ENCODE results near the gene DISP2. TPM values are rescaled to one million over a fixed set of nuclear protein-coding genes. Genes with fewer than 3 reads are reported as not detected.

Gene DISP2
- total RNA-seq, 1 experiment from 2014 or later = 10.0 TPM

GRCh38 chr15:40325188-40325587 is 32.8 kb upstream of the DISP2 start:
- no peaks in the 10 kb centered on the region for H3K27me3 ChIP-seq (ENCODE audit: control insufficient read depth, insufficient read depth, low read length)
- H3K4me3 ChIP-seq (ENCODE audit: low read depth in 2 of 2, low read length in 2 of 2) = peak overlapping the region in 1 of 2 experiments; percentile 51; a peak in 2 of 4 replicates
- BruUV-seq (replicated peaks) = TSS peak; percentile 83
- DNase-seq (ENCODE audit: low read depth, low spot score) (no peak), ATAC-seq (no peak)
- H3K4me1 ChIP-seq (ENCODE audit: control insufficient read depth, insufficient read depth, low read length) = peaks cover 25% of the 10 kb centered on the region
- POLR2A ChIA-PET = no interaction called here
- CTCF ChIA-PET = no interaction called here
- no peaks in the 10 kb centered on the region for H3K9me3 ChIP-seq (ENCODE audit: control insufficient read depth, insufficient read depth, low read depth, low read length)
- no peak overlapping the region for H3K27ac ChIP-seq (ENCODE audit: low read length)
- no peaks in the 10 kb centered on the region for H3K36me3 ChIP-seq (ENCODE audit: control insufficient read depth, insufficient read depth, low read length)
- TF ChIP-seq SIN3A (IDR thresholded peaks at IDR 0.05; ENCODE audit: borderline replicate concordance, insufficient read depth, low read depth, low read length) = no peak
- no peak for TF ChIP-seq POLR2AphosphoS5 (IDR thresholded peaks at IDR 0.05; ENCODE audit: low read depth, low read length)
- no peak for TF ChIP-seq TCF7L2 (IDR thresholded peaks at IDR 0.05; ENCODE audit: low read depth, low read length)
- no peak for TF ChIP-seq CTCF (IDR thresholded peaks at IDR 0.05)
- TF ChIP-seq REST (IDR thresholded peaks at IDR 0.05; ENCODE audit: insufficient read depth in 1 of 2, low read depth in 2 of 2, low read length in 1 of 2) = no peak
- in situ Hi-C loops (cut with HindIII; ENCODE audit: low pct_unique_long_range_greater_than_20kb, low sequenced_read_pairs) (no loop called here), intact Hi-C loops (cut with micrococcal nuclease; ENCODE audit: unreplicated experiment) (no loop called here)

GRCh38 chr15:40325700-40326099 is 32.3 kb upstream of the DISP2 start:
- Histone ChIP-seq H3K27ac (ENCODE audit: low read length) (no peak overlapping the region), H3K36me3 (ENCODE audit: control insufficient read depth, insufficient read depth, low read length) (no peaks in the 10 kb centered on the region), H3K4me3 (ENCODE audit: low read depth in 2 of 2, low read length in 2 of 2) (no peak overlapping the region), H3K9me3 (ENCODE audit: control insufficient read depth, insufficient read depth, low read depth, low read length) (no peaks in the 10 kb centered on the region), H3K27me3 (ENCODE audit: control insufficient read depth, insufficient read depth, low read length) (no peaks in the 10 kb centered on the region), H3K4me1 (ENCODE audit: control insufficient read depth, insufficient read depth, low read length) (peaks cover 25% of the 10 kb centered on the region)
- BruUV-seq (replicated peaks) = no TSS peak
- DNase-seq (ENCODE audit: low read depth, low spot score) (no peak), ATAC-seq (no peak)
- TF ChIP-seq SIN3A (IDR thresholded peaks at IDR 0.05; ENCODE audit: borderline replicate concordance, insufficient read depth, low read depth, low read length) = no peak
- TF ChIP-seq POLR2AphosphoS5 (IDR thresholded peaks at IDR 0.05; ENCODE audit: low read depth, low read length) = no peak
- no peak for TF ChIP-seq CTCF (IDR thresholded peaks at IDR 0.05)
- no peak for TF ChIP-seq TCF7L2 (IDR thresholded peaks at IDR 0.05; ENCODE audit: low read depth, low read length)
- intact Hi-C loops (cut with micrococcal nuclease; ENCODE audit: unreplicated experiment) = no loop called here
- CTCF ChIA-PET = no interaction called here
- POLR2A ChIA-PET = no interaction called here
- in situ Hi-C loops (cut with HindIII; ENCODE audit: low pct_unique_long_range_greater_than_20kb, low sequenced_read_pairs) = no loop called here

Measured in Panc1 (cell line).